ENCODE measurements around the gene TMEM89. TPM values are rescaled to one million over a fixed set of nuclear protein-coding genes. Genes with fewer than 3 reads are reported as not detected.

The TMEM89 gene
- total RNA-seq, 1 experiment from 2014 or later = not detected

DNA sequence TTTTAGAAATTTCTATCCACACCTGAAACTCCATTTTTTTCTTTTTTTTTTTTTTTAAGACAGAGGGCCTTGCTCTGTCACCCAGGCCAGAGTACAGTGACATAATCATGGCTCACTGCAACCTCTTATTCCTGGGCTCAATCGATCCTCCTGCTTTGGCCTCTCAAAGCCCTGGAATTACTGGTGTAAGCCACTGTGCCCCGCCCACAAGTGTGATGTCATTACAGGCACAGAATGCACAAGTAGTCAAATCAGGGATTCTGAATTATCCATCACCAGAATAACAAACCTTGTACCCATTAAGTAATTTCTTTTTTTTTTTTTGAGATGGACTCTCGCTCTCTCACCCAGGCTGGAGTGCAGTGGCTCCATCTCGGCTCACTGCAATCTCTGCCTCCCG, 14.1 kb downstream of the TMEM89 start:
- peak overlapping the region; percentile 98; the same call in 1 of the 2 replicates for H3K4me2 ChIP-seq (ENCODE audit: low read length)
- peaks cover 50% of the 10 kb centered on the region for H3K36me3 ChIP-seq (ENCODE audit: low read depth, low read length)
- H3K9ac ChIP-seq (ENCODE audit: low read length) = no peak overlapping the region
- no peak for ATAC-seq
- H3F3A ChIP-seq (ENCODE audit: low read length, unreplicated experiment) = no peaks in the 10 kb centered on the region
- H3K4me1 ChIP-seq (ENCODE audit: insufficient read depth, low read length) = peaks cover 8% of the 10 kb centered on the region
- H2AFZ ChIP-seq (ENCODE audit: low read length) = no peak overlapping the region
- H3K9me2 ChIP-seq (replicated peaks; ENCODE audit: low read length) = no peaks in the 10 kb centered on the region
- intact Hi-C loops (cut with micrococcal nuclease) = no loop called here
- no peaks in the 10 kb centered on the region for H3K9me3 ChIP-seq (ENCODE audit: low read length)
- H3K27ac ChIP-seq (ENCODE audit: low read length) = no peak overlapping the region
- peaks cover 41% of the 10 kb centered on the region for H3K79me2 ChIP-seq (ENCODE audit: low read length)
- TF ChIP-seq EZH2phosphoT487 (IDR thresholded peaks at IDR 0.05; ENCODE audit: borderline replicate concordance, low read length) = no peak
- TF ChIP-seq, protein P1, sequence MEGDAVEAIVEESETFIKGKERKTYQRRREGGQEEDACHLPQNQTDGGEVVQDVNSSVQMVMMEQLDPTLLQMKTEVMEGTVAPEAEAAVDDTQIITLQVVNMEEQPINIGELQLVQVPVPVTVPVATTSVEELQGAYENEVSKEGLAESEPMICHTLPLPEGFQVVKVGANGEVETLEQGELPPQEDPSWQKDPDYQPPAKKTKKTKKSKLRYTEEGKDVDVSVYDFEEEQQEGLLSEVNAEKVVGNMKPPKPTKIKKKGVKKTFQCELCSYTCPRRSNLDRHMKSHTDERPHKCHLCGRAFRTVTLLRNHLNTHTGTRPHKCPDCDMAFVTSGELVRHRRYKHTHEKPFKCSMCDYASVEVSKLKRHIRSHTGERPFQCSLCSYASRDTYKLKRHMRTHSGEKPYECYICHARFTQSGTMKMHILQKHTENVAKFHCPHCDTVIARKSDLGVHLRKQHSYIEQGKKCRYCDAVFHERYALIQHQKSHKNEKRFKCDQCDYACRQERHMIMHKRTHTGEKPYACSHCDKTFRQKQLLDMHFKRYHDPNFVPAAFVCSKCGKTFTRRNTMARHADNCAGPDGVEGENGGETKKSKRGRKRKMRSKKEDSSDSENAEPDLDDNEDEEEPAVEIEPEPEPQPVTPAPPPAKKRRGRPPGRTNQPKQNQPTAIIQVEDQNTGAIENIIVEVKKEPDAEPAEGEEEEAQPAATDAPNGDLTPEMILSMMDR (conservative IDR thresholded peaks at IDR 0.05; ENCODE audit: low read depth, low read length) = no peak
- no peak for TF ChIP-seq EZH2 (IDR thresholded peaks at IDR 0.05; ENCODE audit: low read length, unreplicated experiment)
- no peaks in the 10 kb centered on the region for H3K27me3 ChIP-seq (ENCODE audit: low read length)
- no peak for DNase-seq
- POLR2A ChIA-PET (ENCODE audit: unreplicated experiment) = no interaction called here
- BruUV-seq (replicated peaks) = no TSS peak
- CTCF ChIA-PET = no interaction called here
- H3K4me3 ChIP-seq (ENCODE audit: low read length) = no peak overlapping the region
- no peaks in the 10 kb centered on the region for H4K20me1 ChIP-seq (ENCODE audit: low read length)

DNA sequence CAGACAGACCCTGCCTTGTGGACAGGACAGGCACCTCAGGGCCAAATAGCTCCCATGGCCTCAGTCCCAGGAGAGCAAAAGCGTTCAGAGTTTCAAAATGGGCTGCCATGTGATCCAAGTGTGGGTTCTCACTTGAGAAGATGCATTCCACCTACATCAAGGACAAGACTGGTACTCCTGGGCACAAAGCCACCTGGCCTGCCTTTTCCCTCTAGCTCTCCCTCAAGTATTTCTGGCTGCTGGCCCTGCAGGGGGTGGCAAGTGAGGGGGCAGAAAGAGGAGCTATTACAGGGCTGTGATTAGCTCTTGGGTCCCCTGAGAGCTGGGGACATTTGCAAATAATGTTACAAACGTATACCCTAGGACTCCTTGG, 20.0 kb downstream of the TMEM89 start:
- peaks cover 16% of the 10 kb centered on the region for H3K79me2 ChIP-seq (ENCODE audit: low read length)
- ATAC-seq (no peak), DNase-seq (no peak)
- no peaks in the 10 kb centered on the region for H3K9me2 ChIP-seq (replicated peaks; ENCODE audit: low read length)
- no peaks in the 10 kb centered on the region for H4K20me1 ChIP-seq (ENCODE audit: low read length)
- BruUV-seq (replicated peaks) = no TSS peak
- no peaks in the 10 kb centered on the region for H3F3A ChIP-seq (ENCODE audit: low read length, unreplicated experiment)
- H2AFZ ChIP-seq (ENCODE audit: low read length) = no peak overlapping the region
- no peak overlapping the region for H3K4me2 ChIP-seq (ENCODE audit: low read length)
- no peaks in the 10 kb centered on the region for H3K9me3 ChIP-seq (ENCODE audit: low read length)
- TF ChIP-seq EZH2 (IDR thresholded peaks at IDR 0.05; ENCODE audit: low read length, unreplicated experiment) = no peak
- TF ChIP-seq, protein P1 (conservative IDR thresholded peaks at IDR 0.05; ENCODE audit: low read depth, low read length) = no peak
- H3K4me3 ChIP-seq (ENCODE audit: low read length) = no peak overlapping the region
- ChIA-PET POLR2A (ENCODE audit: unreplicated experiment) (no interaction called here), CTCF (interaction anchor here (0.7 kb wide), 1 partner anchor 10 kb away, joined by 8 read pairs; no protein-coding TSS in a partner anchor)
- peaks cover 48% of the 10 kb centered on the region for H3K4me1 ChIP-seq (ENCODE audit: insufficient read depth, low read length)
- peaks cover 74% of the 10 kb centered on the region for H3K36me3 ChIP-seq (ENCODE audit: low read depth, low read length)
- H3K27me3 ChIP-seq (ENCODE audit: low read length) = no peaks in the 10 kb centered on the region
- H3K27ac ChIP-seq (ENCODE audit: low read length) = no peak overlapping the region
- no peak overlapping the region for H3K9ac ChIP-seq (ENCODE audit: low read length)
- intact Hi-C loops (cut with micrococcal nuclease) = no loop called here

DNA sequence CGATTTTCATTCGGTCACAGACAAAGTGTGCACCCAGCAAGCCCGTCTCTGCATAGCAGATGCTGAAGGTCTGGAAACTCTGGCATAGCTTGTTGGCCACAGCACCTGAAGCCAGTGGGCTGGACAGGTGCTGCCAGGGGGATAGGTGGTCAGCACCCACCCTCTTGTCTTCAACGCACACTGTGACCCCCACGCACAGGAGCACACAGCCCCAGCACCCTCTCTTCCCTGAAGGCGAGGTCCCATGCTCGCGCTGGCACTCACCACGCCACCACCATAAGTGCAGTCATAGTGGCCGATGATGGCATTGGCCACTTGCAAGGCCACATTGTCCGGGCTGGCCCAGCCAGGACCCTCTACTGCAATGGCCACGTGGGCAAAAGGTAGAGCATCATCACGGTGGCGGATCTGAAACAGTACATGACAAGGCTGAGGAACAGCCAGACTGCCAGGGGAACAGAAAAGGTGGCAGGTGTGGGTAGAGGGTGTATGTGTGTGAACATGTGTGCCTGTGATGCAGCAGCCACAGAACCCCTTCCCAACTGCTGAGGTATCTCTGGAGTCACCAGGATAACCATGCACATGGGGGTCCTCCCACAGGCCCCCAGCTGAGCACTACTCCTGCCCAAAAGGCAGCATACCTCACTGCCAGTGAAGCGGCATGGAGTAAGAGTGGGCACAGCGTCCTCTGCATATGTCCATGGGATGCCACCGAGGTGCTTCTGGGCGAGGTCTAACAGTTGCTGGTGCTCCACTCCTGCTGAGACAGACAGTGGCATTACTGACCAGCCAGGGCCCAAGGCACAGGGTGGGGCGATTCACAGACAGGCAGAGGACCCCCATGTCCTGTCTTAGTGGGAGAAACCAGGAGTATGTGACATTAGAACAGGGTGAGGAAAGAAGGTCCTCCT, 20.6 kb downstream of the TMEM89 start:
- peaks cover 54% of the 10 kb centered on the region for H3K4me1 ChIP-seq (ENCODE audit: insufficient read depth, low read length)
- H3K27me3 ChIP-seq (ENCODE audit: low read length) = no peaks in the 10 kb centered on the region
- peaks cover 12% of the 10 kb centered on the region for H3K79me2 ChIP-seq (ENCODE audit: low read length)
- TF ChIP-seq, protein P1 (conservative IDR thresholded peaks at IDR 0.05; ENCODE audit: low read depth, low read length) = no peak
- TF ChIP-seq EZH2 (IDR thresholded peaks at IDR 0.05; ENCODE audit: low read length, unreplicated experiment) = no peak
- no peak for TF ChIP-seq EZH2phosphoT487 (IDR thresholded peaks at IDR 0.05; ENCODE audit: borderline replicate concordance, low read length)
- no peak overlapping the region for H3K9ac ChIP-seq (ENCODE audit: low read length)
- ChIA-PET POLR2A (ENCODE audit: unreplicated experiment) (no interaction called here), CTCF (no interaction called here)
- H3K9me3 ChIP-seq (ENCODE audit: low read length) = no peaks in the 10 kb centered on the region
- no peak overlapping the region for H3K4me2 ChIP-seq (ENCODE audit: low read length)
- BruUV-seq (replicated peaks) = no TSS peak
- H3K9me2 ChIP-seq (replicated peaks; ENCODE audit: low read length) = no peaks in the 10 kb centered on the region
- H3K4me3 ChIP-seq (ENCODE audit: low read length) = no peak overlapping the region
- ATAC-seq (no peak), DNase-seq (no peak)
- intact Hi-C loops (cut with micrococcal nuclease) = no loop called here
- no peak overlapping the region for H3K27ac ChIP-seq (ENCODE audit: low read length)
- no peaks in the 10 kb centered on the region for H4K20me1 ChIP-seq (ENCODE audit: low read length)
- H2AFZ ChIP-seq (ENCODE audit: low read length) = no peak overlapping the region
- no peaks in the 10 kb centered on the region for H3F3A ChIP-seq (ENCODE audit: low read length, unreplicated experiment)
- peaks cover 70% of the 10 kb centered on the region for H3K36me3 ChIP-seq (ENCODE audit: low read depth, low read length)

All from PC-3 (cell line).